Stimulated activated naive CD8-positive, alpha-beta T cell treated with anti-CD3 and anti-CD28 coated beads, Interleukin-15, amount 100 ng/mL, for 72 hours (primary cell): ENCODE measurements around the gene MORN1.

Experiments
- ATAC-seq: fragments of 150-1000 bp; cut with Tn5 transposase; 2 replicates; pipeline ENCODE4 v1.10.0; 2021; ENCODE audit warnings: mild to moderate bottlenecking, moderate library complexity
- DNase-seq, 2 donors: peaks; one replicate each; pipeline ENCODE4 v3.0.0; 2021 to 2022
- H3K27ac Mint-ChIP-seq, 2 donors: one replicate each; pipeline ENCODE4 v1.8.0; 2022; ENCODE audit warnings: mild to moderate bottlenecking in 2 of 2, mixed read lengths in 2 of 2, moderate library complexity in 2 of 2
- H3K27me3 Mint-ChIP-seq: one replicate; pipeline ENCODE4 v1.8.0; 2022; ENCODE audit warnings: mixed read lengths
- H3K4me1 Mint-ChIP-seq: one replicate; pipeline ENCODE4 v1.8.0; 2022; ENCODE audit warnings: mild to moderate bottlenecking, mixed read lengths
- H3K4me3 Mint-ChIP-seq, 2 donors: one replicate each; pipeline ENCODE4 v1.8.0; 2022; ENCODE audit warnings: mild to moderate bottlenecking in 2 of 2, mixed read lengths in 2 of 2, moderate library complexity in 1 of 2
- H3K9me3 Mint-ChIP-seq, 2 donors: one replicate each; pipeline ENCODE4 v1.8.0; 2022; ENCODE audit warnings: mixed read lengths in 2 of 2

Gene MORN1

GRCh38 chr1:2279210-2279639, 112.1 kb downstream of the MORN1 start:
- DNase-seq (no peak), ATAC-seq (no peak)
- peak overlapping the region; percentile 46 to 96 for H3K27ac Mint-ChIP-seq
- H3K27me3 Mint-ChIP-seq: no peaks in the 10 kb centered on the region
- H3K4me1 Mint-ChIP-seq: peaks cover 72% of the 10 kb centered on the region
- H3K9me3 Mint-ChIP-seq: no peaks in the 10 kb centered on the region
- H3K4me3 Mint-ChIP-seq: no peak overlapping the region

- H3K4me1 Mint-ChIP-seq: peaks cover 74% of the 10 kb centered on the region
- no peak for ATAC-seq
- peak overlapping the region; percentile 46 to 54 for H3K27ac Mint-ChIP-seq
- no peak for DNase-seq
- H3K27me3 Mint-ChIP-seq: no peaks in the 10 kb centered on the region
- H3K4me3 Mint-ChIP-seq: no peak overlapping the region
- no peaks in the 10 kb centered on the region for H3K9me3 Mint-ChIP-seq
Observed at GRCh38 chr1:2278591-2279209, 112.7 kb downstream of the MORN1 start.

GRCh38 chr1:2277741-2278488, 113.4 kb downstream of the MORN1 start:
- peaks cover 74% of the 10 kb centered on the region for H3K4me1 Mint-ChIP-seq

GRCh38 chr1:2276803-2277580, 114.4 kb downstream of the MORN1 start:
- ATAC-seq (no peak), DNase-seq (no peak)
- Mint-ChIP-seq H3K27me3 (no peaks in the 10 kb centered on the region), H3K27ac (peak overlapping the region; percentile 57 to 74), H3K4me1 (peaks cover 76% of the 10 kb centered on the region), H3K4me3 (no peak overlapping the region), H3K9me3 (no peaks in the 10 kb centered on the region)

More at GRCh38 chr1:2277741-2278488, 113.4 kb downstream of the MORN1 start:
- Mint-ChIP-seq H3K9me3 (no peaks in the 10 kb centered on the region), H3K4me3 (no peak overlapping the region), H3K27ac (peak overlapping the region in 1 of 2 donors; percentile 59), H3K27me3 (no peaks in the 10 kb centered on the region)
- DNase-seq (no peak), ATAC-seq (no peak)

- Mint-ChIP-seq H3K4me1 (peaks cover 85% of the 10 kb centered on the region), H3K9me3 (no peaks in the 10 kb centered on the region), H3K27ac (peak overlapping the region; percentile 40 to 71), H3K4me3 (peak overlapping the region in 1 of 2 donors; percentile 10), H3K27me3 (no peaks in the 10 kb centered on the region)
- DNase-seq (no peak), ATAC-seq (no peak)
Observed at GRCh38 chr1:2275796-2276536, 115.4 kb downstream of the MORN1 start.

GRCh38 chr1:2274929-2275475, 116.4 kb downstream of the MORN1 start:
- Mint-ChIP-seq H3K27ac (peak overlapping the region; percentile 79 to 93), H3K4me1 (peaks cover 95% of the 10 kb centered on the region), H3K27me3 (no peaks in the 10 kb centered on the region), H3K9me3 (no peaks in the 10 kb centered on the region), H3K4me3 (peak overlapping the region; percentile 49 to 68)
- ATAC-seq (peak; percentile 62), DNase-seq (no peak)

- DNase-seq (no peak), ATAC-seq (no peak)
- no peaks in the 10 kb centered on the region for H3K9me3 Mint-ChIP-seq
- H3K4me1 Mint-ChIP-seq: peaks cover 96% of the 10 kb centered on the region
- peak overlapping the region; percentile 79 to 93 for H3K27ac Mint-ChIP-seq
- H3K4me3 Mint-ChIP-seq: peak overlapping the region in 1 of 2 donors; percentile 68
- no peaks in the 10 kb centered on the region for H3K27me3 Mint-ChIP-seq
Observed at GRCh38 chr1:2274231-2274928, 117.0 kb downstream of the MORN1 start.

- ATAC-seq: peak; percentile 13
- no peak for DNase-seq
- H3K4me3 Mint-ChIP-seq: no peak overlapping the region
- H3K9me3 Mint-ChIP-seq: no peaks in the 10 kb centered on the region
- H3K4me1 Mint-ChIP-seq: peaks cover 94% of the 10 kb centered on the region
- no peaks in the 10 kb centered on the region for H3K27me3 Mint-ChIP-seq
- peak overlapping the region; percentile 27 to 33 for H3K27ac Mint-ChIP-seq
Observed at GRCh38 chr1:2273401-2274090, 117.8 kb downstream of the MORN1 start.

- Mint-ChIP-seq H3K4me3 (no peak overlapping the region), H3K27me3 (no peaks in the 10 kb centered on the region), H3K27ac (peak overlapping the region; percentile 27 to 33), H3K4me1 (peaks cover 88% of the 10 kb centered on the region), H3K9me3 (no peaks in the 10 kb centered on the region)
- ATAC-seq: no peak
- DNase-seq: no peak
Observed at GRCh38 chr1:2272686-2273400, 118.5 kb downstream of the MORN1 start.

- no peaks in the 10 kb centered on the region for H3K27me3 Mint-ChIP-seq
- no peaks in the 10 kb centered on the region for H3K9me3 Mint-ChIP-seq
- DNase-seq (no peak), ATAC-seq (no peak)
- H3K4me1 Mint-ChIP-seq: peaks cover 88% of the 10 kb centered on the region
- no peak overlapping the region for H3K4me3 Mint-ChIP-seq
- H3K27ac Mint-ChIP-seq: peak overlapping the region in 1 of 2 donors; percentile 21
Observed at GRCh38 chr1:2271841-2272655, 119.3 kb downstream of the MORN1 start.
